HPDE6-E6E7 (cell line): ENCODE data around the gene PHF20.
A peak's percentile ranks its signal among the peaks of the same experiment; 100 is the strongest.
"Not testable (repeated sequence)": the region's sequence is repeated elsewhere in the genome, so short reads cannot be mapped to it uniquely, and the experiment has no call there.

Experiments
- DNase-seq: peaks from one replicate; pipeline ENCODE4 v3.0.0; 2011; ENCODE audit warnings: missing footprints; ENCODE audit errors: extremely low spot score

Gene PHF20

GRCh38 chr20:35885212-35885611 lies 113.4 kb downstream of the PHF20 start:
- no peak for DNase-seq

GRCh38 chr20:35886537-35886936 lies 114.7 kb downstream of the PHF20 start:
- DNase-seq = no peak

- DNase-seq = no peak
These were observed 115.7 kb downstream of the PHF20 start for GRCh38 chr20:35887393-35888064.

GRCh38 chr20:35888657-35889056 lies 116.8 kb downstream of the PHF20 start:
- no peak for DNase-seq

- no peak for DNase-seq
These were observed 119.6 kb downstream of the PHF20 start for GRCh38 chr20:35891375-35891774.

GRCh38 chr20:35892871-35893270 lies 121.1 kb downstream of the PHF20 start:
- no peak for DNase-seq

- no peak for DNase-seq
These were observed 122.1 kb downstream of the PHF20 start for GRCh38 chr20:35893942-35894341.

- DNase-seq = not testable (repeated sequence)
These were observed 123.7 kb downstream of the PHF20 start for GRCh38 chr20:35895516-35895915.

- DNase-seq = no peak
These were observed 127.2 kb downstream of the PHF20 start for GRCh38 chr20:35899064-35899463.

GRCh38 chr20:35901230-35901629 lies 129.4 kb downstream of the PHF20 start:
- not testable (repeated sequence) for DNase-seq

- DNase-seq = peak; percentile 94
These were observed 130.1 kb downstream of the PHF20 start for GRCh38 chr20:35901678-35902544.

GRCh38 chr20:35902545-35902941 lies 130.7 kb downstream of the PHF20 start:
- no peak for DNase-seq

GRCh38 chr20:35903843-35904242 lies 132.0 kb downstream of the PHF20 start:
- DNase-seq = no peak

- DNase-seq = no peak
These were observed 133.3 kb downstream of the PHF20 start for GRCh38 chr20:35904982-35905663.

GRCh38 chr20:35907017-35907701 lies 135.3 kb downstream of the PHF20 start:
- DNase-seq = no peak

GRCh38 chr20:35908007-35908406 lies 136.2 kb downstream of the PHF20 start:
- DNase-seq = no peak

- DNase-seq = no peak
These were observed 137.4 kb downstream of the PHF20 start for GRCh38 chr20:35909176-35909575.

GRCh38 chr20:35909796-35910195 lies 138.0 kb downstream of the PHF20 start:
- no peak for DNase-seq

- no peak for DNase-seq
These were observed 138.4 kb downstream of the PHF20 start for GRCh38 chr20:35910254-35910653.

GRCh38 chr20:35912881-35913280 lies 141.1 kb downstream of the PHF20 start:
- no peak for DNase-seq

GRCh38 chr20:35917077-35917476 lies 145.3 kb downstream of the PHF20 start:
- no peak for DNase-seq

GRCh38 chr20:35918021-35918420 lies 146.2 kb downstream of the PHF20 start:
- no peak for DNase-seq
